ENCODE measurements around the gene IGLL1.

DNA sequence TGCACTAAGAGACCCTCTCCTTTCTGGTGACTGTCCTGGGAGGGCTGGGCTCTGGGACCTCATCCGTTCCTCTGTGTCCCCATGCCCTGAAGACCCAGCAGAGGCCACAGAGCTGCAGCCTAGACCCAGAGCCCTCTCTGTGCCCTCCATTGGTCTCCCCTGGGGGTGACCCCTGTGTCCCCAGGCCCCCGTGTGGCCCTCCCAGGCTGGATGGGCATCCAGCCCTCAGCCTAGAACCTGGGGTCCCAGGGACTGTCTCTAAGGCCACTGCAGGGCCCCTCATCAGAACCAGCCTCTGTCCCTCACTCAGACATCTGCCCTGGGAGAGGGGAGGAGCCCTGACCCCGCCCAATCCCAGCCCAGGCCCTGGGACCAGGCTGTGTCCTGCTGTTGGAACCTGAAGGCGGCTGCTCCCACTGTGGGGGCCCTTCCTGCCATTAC lies 5.7 kb downstream of the IGLL1 start:
- TF ChIP-seq, protein P1, sequence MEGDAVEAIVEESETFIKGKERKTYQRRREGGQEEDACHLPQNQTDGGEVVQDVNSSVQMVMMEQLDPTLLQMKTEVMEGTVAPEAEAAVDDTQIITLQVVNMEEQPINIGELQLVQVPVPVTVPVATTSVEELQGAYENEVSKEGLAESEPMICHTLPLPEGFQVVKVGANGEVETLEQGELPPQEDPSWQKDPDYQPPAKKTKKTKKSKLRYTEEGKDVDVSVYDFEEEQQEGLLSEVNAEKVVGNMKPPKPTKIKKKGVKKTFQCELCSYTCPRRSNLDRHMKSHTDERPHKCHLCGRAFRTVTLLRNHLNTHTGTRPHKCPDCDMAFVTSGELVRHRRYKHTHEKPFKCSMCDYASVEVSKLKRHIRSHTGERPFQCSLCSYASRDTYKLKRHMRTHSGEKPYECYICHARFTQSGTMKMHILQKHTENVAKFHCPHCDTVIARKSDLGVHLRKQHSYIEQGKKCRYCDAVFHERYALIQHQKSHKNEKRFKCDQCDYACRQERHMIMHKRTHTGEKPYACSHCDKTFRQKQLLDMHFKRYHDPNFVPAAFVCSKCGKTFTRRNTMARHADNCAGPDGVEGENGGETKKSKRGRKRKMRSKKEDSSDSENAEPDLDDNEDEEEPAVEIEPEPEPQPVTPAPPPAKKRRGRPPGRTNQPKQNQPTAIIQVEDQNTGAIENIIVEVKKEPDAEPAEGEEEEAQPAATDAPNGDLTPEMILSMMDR (conservative IDR thresholded peaks at IDR 0.05; ENCODE audit: low read length): no peak
- TF ChIP-seq EZH2phosphoT487 (IDR thresholded peaks at IDR 0.05; ENCODE audit: borderline replicate concordance, low read depth, low read length): no peak
